HG03280 (cell line): ENCODE results near the gene MAP2K6.

Experiments
- ATAC-seq: cut with Tn5 transposase; IDR thresholded peaks from one replicate; pipeline ENCODE4 v1.9.1; 2021; ENCODE audit warnings: mild to moderate bottlenecking, moderate library complexity; ENCODE audit not compliant: unreplicated experiment

MAP2K6 gene

DNA sequence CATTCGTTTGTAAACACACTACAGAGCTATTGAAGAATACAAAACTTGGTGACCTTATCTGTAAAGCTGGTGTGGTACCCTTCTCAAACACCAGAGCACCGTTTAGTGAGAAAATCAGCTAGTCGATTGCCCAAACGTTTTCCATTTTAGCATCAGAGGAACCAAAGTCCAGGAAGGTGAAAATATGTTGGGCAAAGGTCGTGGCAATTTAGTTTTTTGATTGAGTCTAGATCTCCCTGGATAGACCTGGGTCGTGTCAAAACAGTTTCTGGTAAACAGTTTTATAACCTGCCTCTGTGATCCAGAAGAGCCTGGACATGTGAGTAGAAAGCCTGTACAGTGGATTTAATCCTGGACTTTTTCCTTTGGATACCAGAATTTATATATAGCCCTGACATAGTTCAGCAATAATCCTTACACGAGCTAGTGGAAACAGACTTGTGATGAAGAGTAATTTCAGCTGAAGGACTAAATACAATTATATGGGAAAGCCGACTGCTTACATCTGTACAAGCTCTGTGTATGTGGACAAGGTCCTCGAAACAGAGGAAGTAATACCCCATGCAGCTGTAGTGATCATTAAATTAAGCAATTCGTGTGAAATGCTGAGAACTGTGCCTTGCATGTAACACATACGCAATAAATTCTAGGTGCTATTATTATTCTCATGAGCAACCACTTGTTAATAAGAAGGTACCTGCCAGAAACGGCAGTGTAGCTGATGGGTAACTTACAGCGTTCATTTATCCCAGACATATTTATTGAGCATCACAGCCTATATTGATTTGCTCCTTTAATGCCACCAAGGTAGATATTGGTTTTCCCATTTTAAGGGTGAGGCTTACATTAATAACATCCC is 72.5 kb downstream of the MAP2K6 start:
- ATAC-seq: no peak

DNA sequence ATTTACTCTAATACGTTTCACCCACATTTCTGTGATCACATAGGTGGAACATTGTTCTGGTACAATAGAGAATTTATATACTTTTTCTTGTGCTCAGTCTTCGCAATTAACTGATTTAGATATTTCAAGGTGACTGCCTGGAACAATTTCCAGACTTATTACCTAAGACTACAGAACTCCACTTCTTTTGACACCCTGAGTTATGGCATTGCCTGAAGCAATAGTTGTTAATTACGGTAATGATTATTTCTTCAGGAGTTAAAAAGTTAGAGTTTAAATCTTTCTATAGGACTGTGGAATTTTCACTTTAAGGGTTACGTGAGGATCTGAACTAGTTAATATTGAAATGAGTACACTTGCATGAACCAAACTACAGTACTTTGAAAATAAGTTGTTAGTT is 74.8 kb downstream of the MAP2K6 start:
- ATAC-seq: no peak

DNA sequence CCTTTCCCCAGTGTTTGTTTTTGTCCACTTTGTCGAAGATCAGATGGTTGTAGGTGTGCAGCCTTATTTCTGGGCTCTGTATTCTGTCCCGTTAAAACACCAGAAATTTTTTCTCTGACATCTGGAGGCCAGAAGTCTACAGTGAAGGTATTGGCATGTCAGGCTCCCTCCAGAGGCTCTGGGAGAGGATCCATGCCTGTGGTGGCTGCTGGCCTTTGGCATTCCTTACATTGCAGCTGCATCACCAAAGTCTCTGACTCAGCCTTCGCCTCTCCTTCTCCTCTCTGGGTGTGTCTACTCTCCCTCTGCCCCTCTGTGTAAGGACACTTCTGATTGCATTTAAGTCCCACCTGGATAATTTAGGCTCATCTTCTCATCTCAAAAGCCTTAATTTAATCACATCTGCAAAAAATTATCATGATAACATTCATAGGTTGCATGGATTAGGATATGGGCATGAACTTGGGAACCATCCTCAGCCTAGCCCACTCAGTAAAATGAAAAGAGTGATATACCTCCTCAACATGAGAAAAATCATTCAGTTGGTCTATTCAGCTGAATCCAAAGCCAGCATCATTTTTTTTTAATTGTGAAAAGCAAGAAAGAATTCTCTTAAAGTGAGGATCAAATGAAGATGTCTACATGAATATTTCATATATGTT is 78.0 kb downstream of the MAP2K6 start:
- no peak for ATAC-seq

DNA sequence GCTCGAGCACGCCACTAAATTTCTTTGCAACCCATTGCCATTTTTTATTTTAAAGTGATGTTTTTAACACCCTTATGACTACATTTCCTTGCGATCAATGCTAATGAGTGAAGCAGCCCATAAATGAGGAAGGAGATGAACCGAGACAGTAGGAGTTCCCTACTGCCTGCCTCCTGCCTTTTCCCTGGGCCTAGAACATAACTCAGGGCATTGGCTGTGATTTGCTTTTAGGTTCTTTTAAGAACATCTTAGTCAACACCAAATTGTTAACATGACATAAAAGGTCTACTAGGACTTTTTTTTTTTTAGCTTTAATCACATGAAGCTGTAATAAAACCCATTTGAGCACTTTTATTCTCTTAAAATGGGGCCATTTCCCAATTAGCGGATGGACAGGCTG is 81.3 kb downstream of the MAP2K6 start:
- ATAC-seq: no peak

DNA sequence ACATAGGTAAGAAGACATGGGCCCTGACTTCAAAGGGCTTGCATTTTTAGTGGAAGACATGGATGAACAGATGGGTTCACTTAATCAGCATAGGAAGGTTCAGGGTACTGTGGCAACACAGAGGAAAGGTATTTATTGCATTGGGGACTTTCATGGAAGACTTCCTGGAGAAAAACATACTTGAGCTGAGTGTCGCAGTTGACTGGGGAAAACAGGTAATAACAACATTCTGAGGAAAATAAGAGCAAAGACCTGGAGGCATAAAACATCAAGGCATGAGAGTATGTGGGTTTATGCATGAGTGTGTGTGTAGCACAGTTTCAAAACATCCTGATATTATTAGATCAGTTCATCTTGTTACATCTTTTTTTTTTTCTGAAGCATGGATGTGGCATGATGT is 82.7 kb downstream of the MAP2K6 start:
- no peak for ATAC-seq

DNA sequence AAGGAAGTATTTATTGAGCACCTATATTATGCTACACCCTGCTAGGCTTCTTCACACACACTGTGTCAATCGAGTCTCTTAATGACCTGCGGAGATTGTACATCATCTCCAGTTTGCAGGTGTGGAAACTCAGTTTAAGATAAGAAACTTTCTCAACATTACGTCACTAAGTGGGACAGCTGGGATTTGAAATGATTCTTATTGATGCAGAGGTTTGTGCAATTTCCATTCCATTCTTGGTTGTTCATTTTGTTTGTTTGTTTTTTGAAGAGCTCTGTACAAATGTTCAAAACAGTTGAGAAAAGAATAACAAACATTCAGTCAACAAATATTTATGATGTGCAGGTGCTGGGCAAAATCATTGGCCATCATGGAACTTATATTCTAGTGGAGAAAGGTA is 84.8 kb downstream of the MAP2K6 start:
- no peak for ATAC-seq

DNA sequence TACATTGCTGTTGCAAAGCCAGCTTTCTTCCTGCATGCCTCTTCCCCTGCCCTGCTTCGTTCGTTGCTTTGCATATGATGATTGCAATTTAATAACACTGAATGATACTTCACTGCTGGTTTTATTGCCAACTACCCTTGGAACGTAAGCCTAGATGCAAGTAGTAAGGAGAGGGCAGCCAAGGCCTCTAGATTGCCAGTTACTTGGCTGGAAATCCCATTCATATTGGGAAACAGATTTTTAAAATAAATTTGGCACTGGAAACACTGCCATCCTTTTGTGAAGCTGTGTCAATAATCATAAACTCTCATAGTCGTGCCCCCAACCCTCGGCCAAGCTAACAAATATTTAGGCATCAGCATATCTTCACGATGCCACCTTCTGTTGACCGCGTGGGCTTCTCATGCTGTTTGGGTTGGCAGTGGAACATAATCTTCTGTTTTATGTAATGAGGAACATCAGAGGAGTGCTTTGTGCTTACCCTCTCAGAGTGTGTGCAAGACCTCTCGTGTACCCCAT is 86.5 kb downstream of the MAP2K6 start:
- no peak for ATAC-seq

DNA sequence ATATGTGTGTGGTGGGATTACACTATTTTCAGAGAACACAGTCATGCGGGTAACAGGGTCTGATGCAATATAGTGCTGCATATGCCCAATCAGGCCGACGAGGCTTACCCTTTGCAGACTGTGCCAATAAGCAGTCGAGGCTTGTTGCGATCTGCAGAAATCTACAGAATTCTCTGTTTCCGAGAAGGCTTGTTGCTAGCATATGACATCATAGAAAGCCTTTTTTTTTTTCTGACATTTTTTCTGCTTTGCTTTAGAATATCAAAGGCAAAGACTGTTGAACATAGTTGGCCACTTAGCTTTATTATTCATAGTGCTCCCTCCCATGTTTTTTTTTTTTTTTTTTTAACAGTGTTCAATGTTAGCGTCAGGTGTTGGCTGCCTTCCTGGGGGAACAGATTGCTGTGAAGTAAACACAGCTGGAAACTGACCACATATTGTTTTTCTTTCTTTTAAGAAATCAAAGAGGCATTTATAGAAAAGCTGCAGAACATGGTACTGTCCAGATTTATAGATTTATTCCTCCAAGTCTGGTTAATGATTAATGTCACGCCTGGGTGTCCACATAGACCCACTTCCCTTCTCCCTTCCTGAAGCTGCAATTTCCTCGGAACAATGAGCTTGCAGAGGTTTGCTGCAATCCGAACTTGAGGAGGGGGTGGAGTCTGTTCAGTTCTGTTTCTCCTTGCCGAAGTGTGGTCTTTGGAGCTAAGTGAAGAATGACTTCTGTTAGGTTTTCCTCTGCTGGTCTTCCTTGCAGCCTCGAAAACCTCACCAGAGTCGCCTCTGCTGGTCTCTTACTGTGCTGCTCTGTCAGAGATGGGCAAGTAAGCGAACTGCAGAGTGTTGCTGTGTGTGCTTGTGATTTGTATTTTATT is 87.3 kb downstream of the MAP2K6 start:
- ATAC-seq: no peak

DNA sequence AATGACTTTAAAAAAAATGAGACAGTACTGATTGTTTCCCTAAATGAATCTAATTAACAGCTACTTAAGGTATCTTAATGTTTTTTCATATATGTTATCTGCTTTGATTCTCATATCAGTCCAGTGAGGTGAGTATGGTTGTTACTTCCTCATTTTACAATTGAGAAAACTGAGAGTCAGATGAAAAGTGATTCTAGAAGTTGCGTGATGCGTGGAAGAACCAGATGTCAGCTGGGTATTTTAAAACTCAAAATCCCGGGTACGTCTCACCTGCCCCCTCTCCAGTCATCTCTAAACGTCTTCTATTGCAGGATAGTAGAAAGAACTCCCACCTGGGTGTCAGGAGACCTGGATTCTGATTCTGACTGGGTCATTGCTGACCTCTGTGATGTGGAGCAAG is 89.2 kb downstream of the MAP2K6 start:
- peak; percentile 86 for ATAC-seq

DNA sequence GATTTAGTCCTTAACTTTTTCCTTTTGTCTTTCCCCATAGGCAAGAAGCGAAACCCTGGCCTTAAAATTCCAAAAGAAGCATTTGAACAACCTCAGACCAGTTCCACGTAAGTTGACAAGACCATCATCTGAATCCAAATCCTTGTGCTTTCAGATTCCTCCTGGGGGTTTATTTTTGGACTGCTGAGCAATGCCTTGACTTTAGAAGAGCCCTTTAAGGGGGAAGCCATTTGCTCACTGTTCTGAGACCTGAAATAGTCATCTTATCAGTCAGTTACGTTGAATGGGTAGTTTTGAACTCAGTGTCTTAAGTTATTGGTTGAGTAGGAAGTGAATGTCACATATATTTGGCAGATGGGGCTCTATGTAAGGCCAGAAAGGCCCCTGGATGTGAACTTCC is 91.2 kb downstream of the MAP2K6 start:
- no peak for ATAC-seq

DNA sequence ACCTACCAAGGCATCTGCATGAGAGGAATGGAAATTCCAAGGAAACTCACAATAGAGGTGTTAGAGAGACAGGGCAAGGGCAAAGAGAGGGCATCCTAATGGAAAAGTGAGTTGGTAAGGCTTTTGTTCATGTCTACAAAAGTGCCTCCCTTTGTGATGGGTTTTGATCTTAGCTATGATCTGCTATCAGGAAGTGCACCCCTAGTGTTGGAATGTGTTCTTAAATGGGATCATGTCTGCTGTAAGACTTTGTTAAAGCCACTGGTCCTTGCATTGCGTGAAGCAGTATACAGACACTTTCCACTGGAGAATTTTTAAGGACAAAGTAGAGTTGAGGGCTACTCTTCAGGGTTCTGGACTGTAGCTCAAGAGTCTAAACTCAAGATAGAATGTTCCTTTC is 92.0 kb downstream of the MAP2K6 start:
- no peak for ATAC-seq

DNA sequence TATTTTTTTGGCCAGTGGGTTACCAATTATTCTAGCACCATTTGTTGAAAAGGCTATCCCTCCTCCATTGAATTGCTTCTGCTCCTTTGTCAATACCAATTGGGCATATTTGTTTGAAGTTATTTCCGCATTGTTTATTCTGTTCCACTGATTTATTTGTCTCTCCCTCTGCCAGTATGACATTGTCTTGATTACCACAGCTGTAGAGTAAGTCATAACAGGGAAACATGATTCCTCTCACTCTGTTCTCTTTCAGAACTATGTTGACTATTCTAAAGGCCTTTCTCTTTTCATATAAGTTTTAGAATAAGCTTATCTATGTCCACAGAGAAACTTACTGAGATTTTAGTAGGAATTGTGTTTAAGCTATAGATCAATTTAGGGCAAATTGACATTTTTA is 94.3 kb downstream of the MAP2K6 start:
- no peak for ATAC-seq

DNA sequence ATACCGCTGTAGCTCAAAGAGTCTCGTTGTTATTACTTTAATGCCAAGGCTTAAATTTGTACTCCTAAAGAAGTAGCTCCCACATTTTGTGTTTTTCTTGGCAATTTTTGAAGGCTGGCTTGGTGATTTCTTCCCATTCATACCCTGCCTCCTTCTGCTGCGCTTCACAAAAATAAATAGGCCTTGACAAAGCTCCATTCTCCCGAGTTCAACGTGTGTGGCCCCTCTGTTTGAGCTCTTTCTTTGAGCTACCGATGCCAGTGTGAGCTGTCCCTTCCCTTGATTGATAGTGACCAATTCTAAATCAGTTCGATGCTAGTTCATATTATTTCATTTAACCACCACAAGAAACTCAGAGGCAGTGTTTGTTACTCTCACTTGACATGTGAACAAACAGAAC is 96.8 kb downstream of the MAP2K6 start:
- ATAC-seq: no peak

DNA sequence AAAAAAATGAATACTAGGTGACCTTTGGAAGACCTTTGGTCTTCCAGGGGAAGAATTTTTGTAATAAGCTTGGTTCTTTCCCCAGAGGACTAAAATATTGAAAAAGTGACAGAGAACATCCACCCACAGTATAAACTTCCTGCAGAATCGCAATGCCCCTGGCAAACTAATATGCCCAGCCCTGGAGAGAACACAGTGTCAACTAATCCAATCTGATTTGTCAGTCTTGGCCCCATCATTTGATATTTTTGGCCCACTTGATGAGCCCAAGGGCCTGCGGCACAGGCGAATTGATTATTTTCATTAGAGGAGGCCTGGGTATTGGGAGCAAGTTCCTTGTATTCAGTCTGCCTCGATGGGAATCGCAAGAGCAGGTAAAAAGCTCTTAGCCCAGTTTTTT is 98.4 kb downstream of the MAP2K6 start:
- ATAC-seq: no peak

DNA sequence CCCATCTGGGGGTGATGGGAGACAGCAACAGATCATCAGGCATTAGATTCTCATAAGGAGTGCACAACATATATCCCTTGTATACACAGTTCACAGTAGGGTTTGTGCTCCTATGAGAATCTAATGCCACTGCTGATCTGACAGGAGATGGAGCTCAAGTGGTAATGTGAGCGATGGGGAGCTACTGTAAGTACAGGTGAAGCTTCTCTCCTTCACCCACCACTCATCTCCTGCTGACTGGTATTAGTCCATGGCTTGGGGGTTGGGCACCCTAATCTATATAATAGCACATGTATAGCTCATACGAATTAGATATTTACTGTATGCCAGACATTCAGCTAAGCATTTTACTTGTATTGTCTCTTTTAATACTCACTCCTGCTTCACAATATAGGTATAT is 101.7 kb downstream of the MAP2K6 start:
- no peak for ATAC-seq

DNA sequence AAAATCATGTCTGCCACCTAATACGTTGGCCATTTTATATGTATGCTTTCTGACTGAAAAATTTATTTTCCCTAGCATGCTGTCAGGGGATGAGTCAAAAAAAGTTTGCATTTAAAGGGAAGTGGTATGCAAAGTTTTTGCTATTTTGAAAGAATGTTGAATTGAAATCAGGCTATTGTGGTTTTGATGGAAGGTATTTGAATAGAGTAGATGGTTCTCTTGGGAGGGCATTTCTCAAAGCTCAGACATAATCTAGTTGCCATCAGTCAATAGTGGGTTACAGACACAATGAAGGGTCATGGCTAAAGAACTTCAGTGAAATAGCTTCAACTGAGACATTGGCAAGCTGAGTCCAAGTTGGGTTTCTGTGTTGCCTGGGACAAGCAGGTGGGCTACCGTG is 102.4 kb downstream of the MAP2K6 start:
- peak; percentile 83 for ATAC-seq

DNA sequence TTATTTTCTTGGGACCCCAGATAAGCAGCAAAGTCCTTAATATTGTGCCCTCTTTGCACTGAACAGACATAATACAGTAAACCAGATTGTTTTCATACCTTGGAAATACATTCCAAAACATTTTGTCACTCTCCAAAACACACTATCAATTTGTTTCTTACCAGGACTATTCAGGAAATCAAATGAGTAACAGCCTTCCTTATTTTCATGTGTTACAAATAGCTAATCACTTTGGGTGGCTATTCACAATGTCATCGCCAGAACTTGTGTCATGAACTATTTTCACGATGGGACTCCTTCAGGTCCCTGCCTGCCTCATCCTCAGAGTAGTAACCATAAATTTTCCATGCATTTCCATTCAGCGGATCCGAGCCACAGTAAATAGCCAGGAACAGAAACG is 104.5 kb downstream of the MAP2K6 start:
- ATAC-seq: no peak

DNA sequence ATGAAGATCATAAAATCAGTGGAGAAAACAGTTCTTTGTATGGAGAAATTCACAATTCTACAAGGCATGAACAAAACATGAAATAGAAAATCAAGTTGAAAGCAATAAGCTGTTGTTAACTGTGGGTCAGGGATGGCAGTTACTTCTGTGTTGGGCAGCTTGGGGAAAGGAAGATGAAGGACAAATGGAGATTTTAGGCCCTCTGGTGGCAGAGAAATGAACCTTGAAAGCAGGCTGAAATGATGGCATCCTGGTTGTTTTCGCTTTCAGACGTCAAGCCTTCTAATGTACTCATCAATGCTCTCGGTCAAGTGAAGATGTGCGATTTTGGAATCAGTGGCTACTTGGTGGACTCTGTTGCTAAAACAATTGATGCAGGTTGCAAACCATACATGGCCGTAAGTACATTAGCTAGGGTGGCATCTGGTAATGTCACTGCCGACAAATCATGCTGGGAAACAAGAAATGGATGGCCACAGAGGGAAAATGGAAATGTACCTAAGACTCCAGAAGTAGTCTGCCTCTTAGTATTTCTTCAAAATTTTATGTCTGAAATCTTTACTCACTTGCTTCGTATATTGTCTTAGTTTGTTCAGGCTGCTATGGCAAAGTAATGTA is 108.9 kb downstream of the MAP2K6 start:
- peak; percentile 77 for ATAC-seq

DNA sequence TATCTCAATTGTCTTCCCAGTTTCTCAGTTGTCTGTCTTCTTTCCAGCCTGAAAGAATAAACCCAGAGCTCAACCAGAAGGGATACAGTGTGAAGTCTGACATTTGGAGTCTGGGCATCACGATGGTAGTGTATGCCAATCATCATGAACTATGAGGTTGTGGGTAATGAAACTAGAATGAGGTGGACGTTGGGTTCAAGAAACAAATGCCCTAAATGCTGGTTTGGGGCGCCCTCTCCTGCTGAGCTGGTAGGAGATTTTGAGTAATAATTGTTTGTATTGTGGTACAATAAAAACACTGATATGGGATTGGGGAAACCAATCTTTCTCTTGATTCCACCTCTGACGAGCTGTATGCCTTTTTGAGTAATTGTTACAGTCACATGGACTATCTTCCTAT is 110.4 kb downstream of the MAP2K6 start:
- ATAC-seq: no peak

DNA sequence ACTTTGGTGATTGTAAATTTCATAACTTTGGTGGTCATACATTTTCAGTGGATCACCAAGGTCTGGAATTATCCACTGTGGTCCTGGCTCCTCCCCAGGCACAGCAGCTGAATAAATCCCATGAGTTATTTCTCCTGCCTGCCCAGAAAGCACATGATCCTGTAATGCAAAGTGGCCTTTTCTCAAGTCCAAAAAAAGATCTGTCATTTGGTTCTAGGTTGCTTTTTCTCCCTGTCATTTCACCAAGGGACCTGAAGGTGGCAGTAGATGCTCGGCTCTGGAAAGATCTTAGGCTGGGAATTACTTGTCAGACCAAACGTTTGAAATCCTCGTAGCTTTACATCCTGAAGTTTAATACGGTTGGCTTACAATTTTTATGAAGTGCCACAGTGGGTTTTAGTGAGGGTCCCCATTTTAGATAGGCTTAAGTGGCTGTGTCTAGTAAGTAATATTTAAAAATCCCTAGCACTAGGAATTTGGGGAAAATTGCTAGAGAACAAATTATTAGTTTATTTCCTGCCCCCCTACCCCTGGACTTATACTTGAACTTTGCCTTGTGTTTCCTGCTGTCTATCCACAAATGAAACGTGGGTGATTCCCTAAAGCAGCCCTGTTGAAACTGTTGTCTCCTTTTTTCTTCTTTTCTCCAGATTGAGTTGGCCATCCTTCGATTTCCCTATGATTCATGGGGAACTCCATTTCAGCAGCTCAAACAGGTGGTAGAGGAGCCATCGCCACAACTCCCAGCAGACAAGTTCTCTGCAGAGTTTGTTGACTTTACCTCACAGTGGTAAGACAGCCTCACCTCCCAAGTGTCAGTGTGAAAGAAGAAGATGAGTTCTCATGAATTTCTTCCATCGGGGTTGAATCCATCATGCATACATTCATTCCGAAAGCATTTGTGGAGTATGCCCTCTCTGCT is 111.7 kb downstream of the MAP2K6 start:
- ATAC-seq: no peak
